Measurements from ENCODE around the gene SFMBT2. TPM values are rescaled to one million over a fixed set of nuclear protein-coding genes. Genes with fewer than 3 reads are reported as not detected.
A peak's percentile ranks its signal among the peaks of the same experiment; 100 is the strongest.

Gene SFMBT2
- total RNA-seq, 1 donor from 2014 or later: 22.3 TPM

GRCh38 chr10:7164955-7165354 lies 245.9 kb downstream of the SFMBT2 start:
- H3K27ac ChIP-seq: no peak overlapping the region
- peaks cover 31% of the 10 kb centered on the region for H3K36me3 ChIP-seq
- H3K4me3 ChIP-seq: no peak overlapping the region
- H3K4me1 ChIP-seq: no peaks in the 10 kb centered on the region
- TF ChIP-seq, protein P1, sequence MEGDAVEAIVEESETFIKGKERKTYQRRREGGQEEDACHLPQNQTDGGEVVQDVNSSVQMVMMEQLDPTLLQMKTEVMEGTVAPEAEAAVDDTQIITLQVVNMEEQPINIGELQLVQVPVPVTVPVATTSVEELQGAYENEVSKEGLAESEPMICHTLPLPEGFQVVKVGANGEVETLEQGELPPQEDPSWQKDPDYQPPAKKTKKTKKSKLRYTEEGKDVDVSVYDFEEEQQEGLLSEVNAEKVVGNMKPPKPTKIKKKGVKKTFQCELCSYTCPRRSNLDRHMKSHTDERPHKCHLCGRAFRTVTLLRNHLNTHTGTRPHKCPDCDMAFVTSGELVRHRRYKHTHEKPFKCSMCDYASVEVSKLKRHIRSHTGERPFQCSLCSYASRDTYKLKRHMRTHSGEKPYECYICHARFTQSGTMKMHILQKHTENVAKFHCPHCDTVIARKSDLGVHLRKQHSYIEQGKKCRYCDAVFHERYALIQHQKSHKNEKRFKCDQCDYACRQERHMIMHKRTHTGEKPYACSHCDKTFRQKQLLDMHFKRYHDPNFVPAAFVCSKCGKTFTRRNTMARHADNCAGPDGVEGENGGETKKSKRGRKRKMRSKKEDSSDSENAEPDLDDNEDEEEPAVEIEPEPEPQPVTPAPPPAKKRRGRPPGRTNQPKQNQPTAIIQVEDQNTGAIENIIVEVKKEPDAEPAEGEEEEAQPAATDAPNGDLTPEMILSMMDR (IDR thresholded peaks at IDR 0.05): no peak
- no peaks in the 10 kb centered on the region for H3K27me3 ChIP-seq (ENCODE audit: low read depth)
- H3K9me3 ChIP-seq: no peaks in the 10 kb centered on the region
- ATAC-seq (no peak), DNase-seq (no peak)
- intact Hi-C loops (cut with DNase I): no loop called here

DNA sequence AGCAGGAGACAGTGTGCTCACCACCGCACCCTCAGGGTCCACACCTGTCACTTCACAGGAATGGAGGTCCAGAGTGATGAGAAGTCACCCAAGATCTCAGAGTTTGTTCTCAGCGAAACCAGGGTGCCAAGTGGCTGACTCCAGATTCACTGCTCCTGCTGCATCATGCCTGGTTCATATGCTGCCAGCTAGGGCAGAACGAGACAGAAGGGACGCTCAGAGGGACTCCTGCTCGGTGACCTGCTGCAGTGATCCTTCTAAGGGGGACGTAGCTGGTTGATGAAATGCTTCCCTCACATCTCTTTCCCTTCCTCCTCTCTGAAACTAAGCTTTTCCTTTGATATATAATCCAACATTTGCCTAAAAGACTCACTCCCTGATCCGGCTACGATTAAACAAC lies 248.5 kb downstream of the SFMBT2 start:
- H3K4me1 ChIP-seq: no peaks in the 10 kb centered on the region
- H3K27me3 ChIP-seq (ENCODE audit: low read depth): no peaks in the 10 kb centered on the region
- no peak for ATAC-seq
- peaks cover 29% of the 10 kb centered on the region for H3K36me3 ChIP-seq
- no peak for DNase-seq
- TF ChIP-seq, protein P1 (IDR thresholded peaks at IDR 0.05): no peak
- H3K9me3 ChIP-seq: no peaks in the 10 kb centered on the region
- no peak overlapping the region for H3K4me3 ChIP-seq
- intact Hi-C loops (cut with DNase I): no loop called here
- no peak overlapping the region for H3K27ac ChIP-seq

- TF ChIP-seq, protein P1 (IDR thresholded peaks at IDR 0.05): no peak
- Histone ChIP-seq H3K4me1 (no peaks in the 10 kb centered on the region), H3K9me3 (no peaks in the 10 kb centered on the region), H3K4me3 (no peak overlapping the region), H3K36me3 (peaks cover 29% of the 10 kb centered on the region), H3K27me3 (ENCODE audit: low read depth) (no peaks in the 10 kb centered on the region), H3K27ac (no peak overlapping the region)
- intact Hi-C loops (cut with DNase I): no loop called here
- DNase-seq (no peak), ATAC-seq (peak in 1 of 2 donors; percentile 61)
These were observed 249.2 kb downstream of the SFMBT2 start for GRCh38 chr10:7161484-7162250.

DNA sequence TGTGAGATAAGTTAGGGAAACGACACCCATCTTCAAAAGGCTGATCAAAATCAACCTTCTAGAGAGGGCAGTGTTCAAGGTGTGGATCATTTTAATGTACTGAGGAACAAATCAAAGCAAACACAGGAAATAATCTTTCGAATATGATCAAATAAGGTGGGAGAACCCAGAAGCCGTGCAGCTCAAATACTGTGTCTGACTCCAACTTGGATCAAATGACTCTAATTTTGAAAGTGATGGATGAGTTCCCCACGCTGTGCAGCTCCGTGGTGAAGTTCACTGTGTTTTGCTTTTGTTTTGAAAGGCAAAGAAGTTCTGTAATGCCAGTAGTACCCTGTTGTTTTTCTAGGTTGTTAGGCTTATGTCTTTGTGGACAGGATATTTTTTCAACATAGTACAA lies 250.9 kb downstream of the SFMBT2 start:
- H3K9me3 ChIP-seq: no peaks in the 10 kb centered on the region
- no peaks in the 10 kb centered on the region for H3K27me3 ChIP-seq (ENCODE audit: low read depth)
- H3K27ac ChIP-seq: no peak overlapping the region
- H3K36me3 ChIP-seq: peaks cover 29% of the 10 kb centered on the region
- no peak for DNase-seq
- intact Hi-C loops (cut with DNase I): no loop called here
- TF ChIP-seq, protein P1 (IDR thresholded peaks at IDR 0.05): no peak
- H3K4me3 ChIP-seq: no peak overlapping the region
- no peaks in the 10 kb centered on the region for H3K4me1 ChIP-seq
- ATAC-seq: no peak

DNA sequence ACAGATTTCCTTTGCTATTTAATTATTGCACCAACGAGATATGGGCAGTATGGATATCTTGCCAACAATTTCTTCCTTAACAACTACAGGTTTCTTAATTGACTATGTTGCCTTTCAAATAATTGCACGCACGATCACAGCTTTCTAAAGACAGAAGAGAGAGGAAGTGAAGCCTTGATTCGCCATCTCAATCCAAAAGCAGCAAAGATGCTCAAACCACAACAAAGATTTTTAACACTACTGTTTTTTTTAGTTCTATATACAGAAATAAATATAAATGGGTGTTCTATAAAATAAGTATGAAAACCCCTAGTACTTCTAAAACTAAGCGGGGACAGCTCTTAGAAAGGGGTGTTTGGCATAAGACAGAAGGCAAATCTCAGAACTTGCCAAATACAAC lies 251.3 kb downstream of the SFMBT2 start:
- TF ChIP-seq, protein P1 (IDR thresholded peaks at IDR 0.05): no peak
- intact Hi-C loops (cut with DNase I): no loop called here

More for the DNA sequence above, 251.3 kb downstream of the SFMBT2 start:
- no peaks in the 10 kb centered on the region for H3K27me3 ChIP-seq (ENCODE audit: low read depth)
- no peaks in the 10 kb centered on the region for H3K9me3 ChIP-seq
- DNase-seq (no peak), ATAC-seq (no peak)
- peaks cover 29% of the 10 kb centered on the region for H3K36me3 ChIP-seq
- H3K4me1 ChIP-seq: no peaks in the 10 kb centered on the region
- no peak overlapping the region for H3K4me3 ChIP-seq
- no peak overlapping the region for H3K27ac ChIP-seq
